Mucosa of stomach (tissue), 1 donor: ENCODE measurements around the gene SOX13.

Experiments
- H3K27me3 ChIP-seq: one replicate; pipeline ENCODE4 v1.7.0; 2013; ENCODE audit warnings: mild to moderate bottlenecking, low read length; ENCODE audit not compliant: control insufficient read depth, insufficient read depth
- H3K36me3 ChIP-seq: one replicate; pipeline ENCODE4 v1.7.0; 2013; ENCODE audit warnings: low read length; ENCODE audit not compliant: control insufficient read depth, insufficient read depth
- H3K4me1 ChIP-seq: one replicate; pipeline ENCODE4 v1.7.0; 2013; ENCODE audit warnings: mild to moderate bottlenecking, low read length; ENCODE audit not compliant: control insufficient read depth, insufficient read depth
- H3K4me3 ChIP-seq: one replicate; pipeline ENCODE4 v1.7.0; 2013; ENCODE audit warnings: low read length
- H3K9ac ChIP-seq: one replicate; pipeline ENCODE4 v1.7.0; 2013; ENCODE audit warnings: mild to moderate bottlenecking, low read length, moderate library complexity
- H3K9me3 ChIP-seq: one replicate; pipeline ENCODE4 v1.7.0; 2013; ENCODE audit warnings: mild to moderate bottlenecking, low read length, moderate library complexity; ENCODE audit not compliant: control insufficient read depth
- donor health status: Pancreatic carcinoma.

The SOX13 gene

DNA sequence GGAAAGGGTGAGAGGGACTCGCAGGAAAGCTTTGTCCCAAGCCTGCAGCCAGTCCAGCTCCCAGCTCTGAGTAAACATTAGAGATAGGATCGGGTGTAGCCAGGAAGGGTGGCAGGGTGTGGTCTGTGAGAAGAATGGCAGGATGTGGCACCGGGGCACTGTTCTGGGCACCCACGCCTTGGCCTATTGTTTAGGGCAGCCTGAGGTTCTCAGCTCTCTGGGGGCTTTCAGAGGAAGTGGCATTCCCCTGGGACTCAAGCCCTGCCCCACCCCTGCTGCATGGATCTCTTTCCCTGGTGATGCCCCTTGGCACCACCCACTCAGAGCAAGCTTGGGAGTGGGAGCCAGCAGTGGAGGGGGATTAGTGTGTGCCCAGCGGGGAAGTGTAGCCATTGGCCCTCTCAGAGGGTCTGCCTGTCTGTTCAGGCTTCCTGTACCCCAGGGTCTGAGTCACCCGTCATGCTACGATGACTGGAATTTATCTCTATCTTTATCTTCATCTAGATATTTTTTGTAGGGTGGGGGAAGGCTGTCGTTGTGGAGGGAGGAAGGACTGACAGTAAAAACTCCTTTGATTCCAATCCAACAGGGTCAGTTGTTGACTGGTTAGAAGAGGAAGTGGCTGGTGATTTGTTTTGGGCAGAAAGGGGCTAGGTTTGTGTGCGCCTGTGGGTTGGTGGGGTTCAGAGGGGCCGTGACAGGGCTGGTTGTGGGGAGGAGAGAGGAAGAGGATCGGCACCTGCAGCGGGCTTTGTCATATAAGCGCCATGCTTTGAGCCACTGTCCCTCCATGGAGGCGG, 31.6 kb downstream of the SOX13 start:
- Histone ChIP-seq H3K9me3 (no peaks in the 10 kb centered on the region), H3K4me3 (no peak overlapping the region), H3K4me1 (peaks cover 50% of the 10 kb centered on the region), H3K9ac (peak overlapping the region; percentile 1), H3K27me3 (no peaks in the 10 kb centered on the region), H3K36me3 (no peaks in the 10 kb centered on the region)

DNA sequence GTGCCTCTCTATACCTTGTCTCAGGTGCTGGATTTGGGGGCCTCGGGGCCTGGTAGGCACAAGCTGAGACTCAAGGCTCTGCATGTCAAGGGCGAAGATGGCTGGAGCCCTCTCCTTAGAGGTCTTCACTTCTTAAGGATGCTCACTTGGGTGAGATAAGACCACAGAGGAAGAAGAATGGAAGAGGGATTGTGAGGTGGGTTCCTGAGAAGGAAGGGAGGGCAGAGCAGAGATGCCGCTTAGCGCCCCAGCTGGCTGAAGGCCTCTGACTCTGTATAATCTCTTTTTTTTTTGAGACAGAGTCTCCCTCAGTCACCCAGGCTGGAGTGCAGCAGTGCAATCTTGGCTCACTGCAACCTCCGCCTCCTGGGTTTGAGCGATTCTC, 32.2 kb downstream of the SOX13 start:
- Histone ChIP-seq H3K4me3 (no peak overlapping the region), H3K4me1 (peaks cover 49% of the 10 kb centered on the region), H3K9ac (no peak overlapping the region), H3K9me3 (no peaks in the 10 kb centered on the region), H3K27me3 (no peaks in the 10 kb centered on the region), H3K36me3 (no peaks in the 10 kb centered on the region)

DNA sequence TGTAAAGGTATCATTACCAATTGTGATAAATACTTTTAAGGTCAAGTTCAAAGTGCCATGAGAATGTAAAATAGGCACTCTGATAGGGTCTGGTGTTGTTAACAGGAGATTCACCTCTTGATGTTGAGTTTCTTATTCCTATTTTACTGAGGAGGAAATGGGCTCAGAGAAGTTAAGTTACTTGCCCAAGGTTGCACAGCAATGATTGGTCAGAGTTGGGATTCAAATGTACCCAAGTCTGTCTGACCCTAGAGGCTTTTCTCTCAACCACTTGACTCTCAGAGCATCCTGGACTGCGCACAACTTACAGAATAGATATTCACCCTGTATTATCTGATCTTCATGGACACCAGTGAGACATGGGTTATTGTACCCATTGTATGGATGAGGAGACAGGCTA, 33.9 kb downstream of the SOX13 start:
- no peaks in the 10 kb centered on the region for H3K27me3 ChIP-seq
- no peaks in the 10 kb centered on the region for H3K36me3 ChIP-seq
- no peak overlapping the region for H3K4me3 ChIP-seq
- H3K9me3 ChIP-seq, result no peaks in the 10 kb centered on the region
- H3K9ac ChIP-seq, result no peak overlapping the region
- peaks cover 32% of the 10 kb centered on the region for H3K4me1 ChIP-seq

DNA sequence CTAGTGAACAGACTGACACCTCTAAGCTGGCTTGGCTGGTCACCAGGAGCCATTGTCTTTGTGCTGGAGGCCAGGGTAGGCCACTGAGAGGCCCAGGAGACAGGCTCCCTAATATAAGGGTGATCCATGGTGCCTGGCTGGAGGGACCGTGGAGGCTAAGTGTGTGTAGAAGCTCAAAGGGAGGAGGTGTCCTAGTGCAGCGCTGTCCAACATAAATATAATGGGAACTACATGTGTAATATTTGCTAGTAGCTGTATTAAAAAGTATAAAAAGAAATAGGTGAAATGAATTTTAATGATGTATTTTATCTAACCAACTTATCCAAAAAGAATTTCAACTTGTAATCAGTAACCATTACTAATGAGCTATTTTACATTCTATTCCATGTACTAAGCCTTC, 35.0 kb downstream of the SOX13 start:
- Histone ChIP-seq H3K9ac (no peak overlapping the region), H3K36me3 (no peaks in the 10 kb centered on the region), H3K4me3 (no peak overlapping the region), H3K9me3 (no peaks in the 10 kb centered on the region), H3K27me3 (no peaks in the 10 kb centered on the region), H3K4me1 (peaks cover 28% of the 10 kb centered on the region)

DNA sequence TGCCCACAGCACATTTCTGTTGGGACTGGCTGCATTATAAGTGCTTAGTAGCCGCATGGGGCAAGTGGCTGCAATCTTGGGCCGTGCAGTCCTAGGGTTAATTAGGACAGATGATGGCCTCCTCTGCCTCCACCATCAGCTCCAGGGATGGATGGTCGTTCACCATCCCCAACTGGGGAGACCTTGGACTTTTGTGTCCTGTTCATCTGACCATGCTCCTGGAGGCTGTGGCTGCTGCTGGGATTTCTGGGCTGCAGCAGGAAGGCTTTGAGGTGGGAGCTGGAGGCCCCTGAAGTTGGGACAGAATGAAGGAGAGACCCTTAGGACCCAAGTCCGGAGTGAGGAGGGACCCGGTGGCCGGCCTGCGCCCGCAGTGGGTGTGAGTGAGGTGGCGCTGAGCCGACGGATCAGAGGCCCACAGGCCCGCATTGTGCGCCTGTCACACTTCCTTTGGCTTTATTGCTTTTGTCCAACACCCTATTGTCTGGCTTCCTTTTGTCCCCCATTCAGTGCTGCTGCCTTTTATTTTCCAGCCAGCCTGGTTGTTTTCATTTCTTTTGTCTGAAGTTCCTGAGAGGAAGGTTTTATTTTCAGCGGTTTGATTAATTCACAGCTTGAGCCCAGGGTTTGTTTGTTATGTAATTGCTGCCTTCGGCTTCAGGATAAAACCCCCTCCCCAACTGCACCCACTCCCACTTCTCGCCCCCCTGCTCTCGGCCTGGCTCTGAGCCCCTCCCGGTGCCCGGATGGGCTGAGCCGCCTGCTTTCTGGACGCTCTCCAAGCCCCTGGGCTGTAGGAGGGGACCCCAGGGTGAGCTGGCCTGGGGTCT, 35.6 kb downstream of the SOX13 start:
- H3K9ac ChIP-seq, result no peak overlapping the region

DNA sequence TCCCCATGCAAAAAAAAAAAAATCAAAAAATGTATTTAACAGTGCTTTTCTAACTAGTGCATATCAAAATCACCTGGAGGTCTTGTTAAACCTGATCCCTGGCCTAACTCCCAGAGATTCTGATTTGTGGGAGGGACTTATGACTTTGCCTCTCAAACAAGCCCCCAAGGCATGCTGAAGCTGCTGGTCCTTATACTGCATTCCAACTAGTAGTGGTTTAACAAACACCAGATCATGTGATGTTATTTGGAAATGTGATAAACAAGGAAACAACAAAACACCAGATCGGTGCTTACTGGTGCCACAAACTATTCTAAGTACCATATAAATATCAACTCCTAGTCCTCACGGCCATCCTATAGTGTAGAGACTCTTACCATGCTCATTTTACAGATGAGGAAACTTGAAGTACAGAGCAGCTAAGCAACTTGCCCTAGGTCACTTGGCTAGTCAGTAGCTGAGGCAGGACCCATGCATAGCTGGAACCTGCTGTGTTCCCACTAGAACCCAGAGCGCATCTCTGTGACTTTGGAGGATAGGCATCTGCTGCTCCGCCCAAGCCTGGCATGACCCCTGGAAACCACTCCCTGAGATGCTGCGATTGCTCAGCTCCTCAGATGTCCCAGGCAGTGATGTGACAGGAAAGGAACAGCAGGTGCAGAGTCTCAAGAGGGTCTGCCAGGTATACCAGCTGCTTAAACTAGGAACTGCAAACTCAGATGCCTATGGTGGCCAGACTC, 38.1 kb downstream of the SOX13 start:
- H3K4me3 ChIP-seq, result no peak overlapping the region
- no peaks in the 10 kb centered on the region for H3K9me3 ChIP-seq
- no peak overlapping the region for H3K9ac ChIP-seq
- H3K36me3 ChIP-seq, result no peaks in the 10 kb centered on the region
- no peaks in the 10 kb centered on the region for H3K27me3 ChIP-seq
- H3K4me1 ChIP-seq, result peaks cover 6% of the 10 kb centered on the region

More for the DNA sequence above, 35.6 kb downstream of the SOX13 start:
- no peak overlapping the region for H3K4me3 ChIP-seq
- no peaks in the 10 kb centered on the region for H3K27me3 ChIP-seq
- no peaks in the 10 kb centered on the region for H3K36me3 ChIP-seq
- no peaks in the 10 kb centered on the region for H3K9me3 ChIP-seq
- peaks cover 22% of the 10 kb centered on the region for H3K4me1 ChIP-seq

DNA sequence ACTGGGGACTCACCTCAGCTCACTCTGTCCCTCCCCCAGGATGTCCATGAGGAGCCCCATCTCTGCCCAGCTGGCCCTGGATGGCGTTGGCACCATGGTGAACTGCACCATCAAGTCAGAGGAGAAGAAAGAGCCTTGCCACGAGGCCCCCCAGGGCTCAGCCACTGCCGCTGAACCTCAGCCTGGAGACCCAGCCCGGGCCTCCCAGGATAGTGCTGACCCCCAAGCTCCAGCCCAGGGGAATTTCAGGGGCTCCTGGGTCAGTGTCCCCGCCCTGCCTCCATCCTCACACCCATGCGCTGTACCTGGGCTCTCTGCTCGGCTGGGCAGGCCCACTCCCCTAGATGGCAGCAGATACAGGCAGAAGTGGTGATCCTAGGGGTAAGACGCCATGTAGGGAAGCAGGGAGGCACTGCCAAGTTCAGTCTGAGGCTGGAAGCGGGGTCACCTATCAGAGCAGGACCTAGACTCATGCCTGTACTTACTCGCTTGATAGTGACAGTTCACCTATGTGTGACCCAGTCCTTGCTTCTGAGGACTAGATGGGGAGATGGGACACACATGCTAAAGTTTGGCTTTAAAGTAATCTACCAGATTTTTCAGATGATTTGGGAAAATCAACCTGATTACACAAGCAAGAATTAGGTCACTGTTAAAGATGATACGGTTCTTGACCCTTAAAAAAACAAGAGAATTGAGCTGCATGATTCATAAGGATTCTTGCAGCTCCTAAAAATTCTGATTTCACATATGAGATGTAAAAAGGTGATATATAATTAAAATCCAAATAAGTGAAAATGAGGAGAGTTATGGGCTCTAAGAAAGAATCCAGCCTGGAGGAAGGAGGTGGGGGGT, 40.2 kb downstream of the SOX13 start:
- Histone ChIP-seq H3K36me3 (no peaks in the 10 kb centered on the region), H3K9ac (no peak overlapping the region), H3K27me3 (no peaks in the 10 kb centered on the region), H3K4me3 (no peak overlapping the region), H3K9me3 (no peaks in the 10 kb centered on the region), H3K4me1 (peaks cover 6% of the 10 kb centered on the region)

DNA sequence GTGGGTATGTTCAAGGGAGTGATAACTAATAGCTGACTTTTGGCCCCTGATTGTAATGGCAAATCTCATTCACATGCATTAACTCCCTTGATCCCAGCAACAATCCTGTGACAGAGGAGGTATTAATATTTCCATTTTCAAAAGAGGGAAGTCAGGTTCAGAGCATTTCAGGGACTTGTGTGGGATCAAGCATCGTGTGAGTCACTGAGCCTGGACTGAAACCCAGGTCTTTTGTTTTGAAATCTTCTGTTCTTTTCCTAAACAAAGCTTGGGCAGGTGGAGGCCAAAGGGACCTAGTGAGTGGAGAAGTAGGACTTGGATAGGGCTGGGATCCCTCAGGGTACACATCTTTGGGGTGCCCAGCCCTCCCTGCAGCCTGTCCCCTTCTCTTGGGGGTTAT, 41.0 kb downstream of the SOX13 start:
- Histone ChIP-seq H3K9ac (no peak overlapping the region), H3K27me3 (no peaks in the 10 kb centered on the region), H3K4me1 (peaks cover 6% of the 10 kb centered on the region), H3K9me3 (no peaks in the 10 kb centered on the region), H3K4me3 (no peak overlapping the region), H3K36me3 (no peaks in the 10 kb centered on the region)

DNA sequence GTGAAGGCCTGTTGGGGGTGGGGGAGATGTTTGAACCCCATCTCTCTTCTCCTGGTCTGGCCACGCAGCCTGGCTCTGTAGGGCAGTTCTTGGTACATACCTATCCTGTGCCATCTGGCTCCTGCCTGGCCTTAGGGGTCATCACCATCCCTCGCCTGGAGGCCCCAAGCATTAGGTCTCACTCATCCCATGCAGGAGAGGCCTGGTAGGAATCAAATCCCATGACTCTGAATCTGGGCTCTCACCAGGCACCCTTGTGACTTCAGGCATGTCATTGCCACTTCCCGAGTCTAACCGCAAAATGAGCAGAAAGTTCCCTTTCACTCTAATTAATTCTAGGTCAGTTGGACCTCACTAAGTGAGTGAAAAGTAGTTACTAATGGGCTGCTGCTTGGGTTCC, 41.7 kb downstream of the SOX13 start:
- Histone ChIP-seq H3K36me3 (no peaks in the 10 kb centered on the region), H3K4me1 (peaks cover 6% of the 10 kb centered on the region), H3K4me3 (no peak overlapping the region), H3K27me3 (no peaks in the 10 kb centered on the region), H3K9me3 (no peaks in the 10 kb centered on the region), H3K9ac (no peak overlapping the region)

DNA sequence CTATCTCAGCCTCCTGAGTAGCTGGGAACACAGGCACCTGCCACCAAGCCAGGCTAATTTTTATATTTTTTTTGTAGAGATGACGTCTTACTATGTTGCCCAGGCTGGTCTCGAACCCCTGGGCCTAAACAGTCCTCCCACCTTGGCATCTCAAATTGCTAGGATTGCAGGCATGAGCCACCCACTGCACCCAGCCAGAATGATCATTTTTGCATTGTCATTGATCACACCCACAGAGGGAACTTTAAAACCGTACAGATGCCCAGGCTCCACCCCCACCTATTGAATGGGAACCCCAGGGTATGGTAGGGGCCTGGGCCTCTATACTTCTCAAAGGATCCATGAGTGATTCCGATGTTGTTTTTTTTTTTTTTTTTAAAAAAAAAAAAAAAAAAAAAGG, 42.2 kb downstream of the SOX13 start:
- Histone ChIP-seq H3K9ac (no peak overlapping the region), H3K9me3 (no peaks in the 10 kb centered on the region), H3K4me3 (no peak overlapping the region), H3K36me3 (no peaks in the 10 kb centered on the region), H3K27me3 (no peaks in the 10 kb centered on the region), H3K4me1 (peaks cover 6% of the 10 kb centered on the region)

DNA sequence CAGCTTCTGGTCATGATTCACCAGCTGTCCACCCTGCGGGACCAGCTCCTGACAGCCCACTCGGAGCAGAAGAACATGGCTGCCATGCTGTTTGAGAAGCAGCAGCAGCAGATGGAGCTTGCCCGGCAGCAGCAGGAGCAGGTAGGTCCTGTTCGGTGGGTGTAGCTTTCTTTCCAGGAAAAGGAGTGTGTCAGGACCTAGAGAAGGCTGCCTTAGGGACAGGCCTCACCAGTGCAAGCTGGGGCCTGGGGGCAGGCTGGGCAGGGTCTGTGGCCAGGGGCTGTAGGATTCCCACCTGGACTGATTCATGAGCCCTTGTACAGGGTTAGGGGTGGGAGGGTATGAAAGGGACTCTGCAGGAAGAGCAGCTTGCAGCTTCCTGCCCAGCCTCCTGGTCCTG, 43.6 kb downstream of the SOX13 start:
- no peak overlapping the region for H3K9ac ChIP-seq
- no peaks in the 10 kb centered on the region for H3K9me3 ChIP-seq
- no peak overlapping the region for H3K4me3 ChIP-seq
- no peaks in the 10 kb centered on the region for H3K36me3 ChIP-seq
- H3K27me3 ChIP-seq, result no peaks in the 10 kb centered on the region
- H3K4me1 ChIP-seq, result peaks cover 6% of the 10 kb centered on the region
